Measurements from ENCODE around the gene THSD7B.

Gene THSD7B

DNA sequence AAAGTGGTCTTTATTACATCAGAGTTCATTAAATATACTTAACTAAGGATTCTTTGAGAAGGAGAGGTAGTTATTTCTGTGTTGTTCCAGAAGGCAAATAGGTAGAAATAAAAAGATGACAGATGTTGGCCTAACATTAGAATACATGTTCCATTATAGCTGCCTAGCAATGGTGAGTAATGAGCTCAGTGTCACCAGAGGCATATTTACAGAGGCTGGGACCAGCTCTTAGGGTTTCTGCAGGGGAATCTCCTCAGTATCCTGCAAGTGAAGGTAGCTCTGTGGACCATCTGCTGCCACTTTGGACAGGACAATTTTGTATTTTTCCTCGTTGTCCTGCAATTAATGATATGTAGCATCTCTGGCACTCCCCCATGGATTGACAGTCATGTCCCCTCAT, 416.0 kb downstream of the THSD7B start:
- Histone ChIP-seq H3K4me2 (no peak overlapping the region), H3K9ac (no peak overlapping the region), H3K4me3 (IDR thresholded peaks at IDR 0.05; ENCODE audit: insufficient read depth, low read depth, low read length) (no peak overlapping the region), H3K36me3 (ENCODE audit: insufficient read depth) (no peaks in the 10 kb centered on the region), H3K27me3 (ENCODE audit: insufficient read depth, low read depth) (no peaks in the 10 kb centered on the region), H3K79me2 (ENCODE audit: insufficient read depth, low read depth) (no peaks in the 10 kb centered on the region), H2AFZ (ENCODE audit: low read depth) (no peak overlapping the region), H3K27ac (no peak overlapping the region), H4K20me1 (ENCODE audit: insufficient read depth) (no peaks in the 10 kb centered on the region), H3K4me1 (ENCODE audit: low read depth, poor library complexity, severe bottlenecking) (no peaks in the 10 kb centered on the region)
- TF ChIP-seq, protein P1, sequence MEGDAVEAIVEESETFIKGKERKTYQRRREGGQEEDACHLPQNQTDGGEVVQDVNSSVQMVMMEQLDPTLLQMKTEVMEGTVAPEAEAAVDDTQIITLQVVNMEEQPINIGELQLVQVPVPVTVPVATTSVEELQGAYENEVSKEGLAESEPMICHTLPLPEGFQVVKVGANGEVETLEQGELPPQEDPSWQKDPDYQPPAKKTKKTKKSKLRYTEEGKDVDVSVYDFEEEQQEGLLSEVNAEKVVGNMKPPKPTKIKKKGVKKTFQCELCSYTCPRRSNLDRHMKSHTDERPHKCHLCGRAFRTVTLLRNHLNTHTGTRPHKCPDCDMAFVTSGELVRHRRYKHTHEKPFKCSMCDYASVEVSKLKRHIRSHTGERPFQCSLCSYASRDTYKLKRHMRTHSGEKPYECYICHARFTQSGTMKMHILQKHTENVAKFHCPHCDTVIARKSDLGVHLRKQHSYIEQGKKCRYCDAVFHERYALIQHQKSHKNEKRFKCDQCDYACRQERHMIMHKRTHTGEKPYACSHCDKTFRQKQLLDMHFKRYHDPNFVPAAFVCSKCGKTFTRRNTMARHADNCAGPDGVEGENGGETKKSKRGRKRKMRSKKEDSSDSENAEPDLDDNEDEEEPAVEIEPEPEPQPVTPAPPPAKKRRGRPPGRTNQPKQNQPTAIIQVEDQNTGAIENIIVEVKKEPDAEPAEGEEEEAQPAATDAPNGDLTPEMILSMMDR (conservative IDR thresholded peaks at IDR 0.05; ENCODE audit: low read depth, low read length): no peak

DNA sequence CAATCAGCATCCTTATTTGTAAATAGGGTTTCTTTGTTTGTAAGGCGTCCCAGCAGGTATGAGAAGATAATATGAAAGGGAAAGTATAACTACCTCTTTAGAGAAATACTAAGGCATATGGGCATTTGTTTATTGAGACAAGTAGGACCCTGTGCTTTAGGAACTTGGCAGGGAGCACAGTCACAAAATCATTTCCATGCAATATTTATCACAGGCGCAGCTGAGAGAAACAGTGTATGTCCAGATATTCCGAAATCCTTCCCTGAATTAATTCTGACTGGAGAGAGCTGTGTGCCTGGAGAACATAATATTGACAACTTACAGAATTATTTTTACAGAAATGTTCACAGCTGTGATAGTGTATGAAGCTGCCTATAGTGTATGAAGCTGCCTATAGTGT, 416.7 kb downstream of the THSD7B start:
- Histone ChIP-seq H3K4me3 (IDR thresholded peaks at IDR 0.05; ENCODE audit: insufficient read depth, low read depth, low read length) (no peak overlapping the region), H3K36me3 (ENCODE audit: insufficient read depth) (no peaks in the 10 kb centered on the region), H3K27me3 (ENCODE audit: insufficient read depth, low read depth) (no peaks in the 10 kb centered on the region), H3K9ac (no peak overlapping the region), H3K27ac (no peak overlapping the region), H4K20me1 (ENCODE audit: insufficient read depth) (no peaks in the 10 kb centered on the region), H3K79me2 (ENCODE audit: insufficient read depth, low read depth) (no peaks in the 10 kb centered on the region), H3K4me2 (no peak overlapping the region), H3K4me1 (ENCODE audit: low read depth, poor library complexity, severe bottlenecking) (no peaks in the 10 kb centered on the region), H2AFZ (ENCODE audit: low read depth) (no peak overlapping the region)
- TF ChIP-seq, protein P1 (conservative IDR thresholded peaks at IDR 0.05; ENCODE audit: low read depth, low read length): no peak

DNA sequence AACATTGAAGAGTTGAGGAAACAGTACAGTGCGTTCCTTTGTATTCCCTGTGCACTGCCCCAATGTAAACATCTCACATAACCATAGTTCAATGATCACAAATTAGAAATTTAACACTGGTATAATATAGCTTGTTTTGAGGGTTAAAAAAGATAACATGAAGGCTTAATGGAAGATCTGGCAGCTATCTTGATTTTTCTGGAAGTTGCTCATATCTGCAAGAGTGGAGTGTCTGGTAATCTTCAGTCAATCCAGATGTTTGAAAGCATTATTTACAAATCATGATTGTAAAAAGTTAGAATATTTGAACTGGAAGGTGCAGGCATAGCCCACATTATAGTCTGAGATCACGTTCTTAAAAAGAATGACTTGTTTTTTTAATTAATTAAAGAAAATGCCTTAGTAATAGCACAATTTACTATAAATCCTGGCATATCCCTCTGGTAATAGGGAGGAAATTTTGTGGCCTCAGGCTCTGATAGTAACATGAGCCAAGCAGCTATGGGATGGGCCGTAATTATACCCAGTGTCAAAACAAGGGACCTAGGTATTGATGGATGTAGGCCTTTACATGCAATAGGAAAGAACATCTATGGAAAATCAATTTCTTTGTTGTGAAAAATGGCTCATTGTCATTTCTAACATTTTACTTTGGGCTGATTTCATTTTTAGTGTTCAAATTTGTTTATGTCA, 418.0 kb downstream of the THSD7B start:
- TF ChIP-seq, protein P1 (conservative IDR thresholded peaks at IDR 0.05; ENCODE audit: low read depth, low read length): no peak

DNA sequence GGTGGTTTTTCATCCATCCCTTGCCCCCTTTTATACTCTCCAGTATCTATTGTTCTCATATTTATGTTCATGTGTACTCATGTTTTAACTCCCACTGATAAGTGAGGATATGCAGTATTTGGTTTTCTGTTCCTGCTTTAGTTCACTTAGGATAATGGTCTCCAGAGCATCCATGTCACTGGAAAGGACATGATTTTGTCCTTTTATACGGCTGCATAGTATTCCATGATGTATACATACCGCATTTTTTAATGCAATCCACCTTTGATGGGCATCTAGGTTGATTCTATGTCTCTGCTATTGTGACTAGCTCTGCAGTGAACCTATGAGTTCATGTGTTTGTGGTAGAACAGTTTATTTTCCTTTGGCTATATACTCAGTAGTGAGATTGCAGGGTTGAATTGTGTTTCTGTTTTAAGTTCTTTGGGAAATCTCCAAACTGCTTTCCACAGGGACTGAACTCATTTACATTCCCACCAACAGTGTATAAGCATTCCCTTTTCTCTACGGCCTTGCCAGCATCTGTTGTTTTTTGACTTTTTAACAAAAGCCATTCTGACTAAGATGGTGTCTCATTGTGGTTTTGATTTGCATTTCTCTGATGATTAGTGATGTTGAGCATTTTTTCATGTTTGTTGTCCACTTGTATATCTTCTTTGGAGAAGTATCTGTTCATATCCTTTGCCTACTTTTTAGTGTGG, 420.2 kb downstream of the THSD7B start:
- Histone ChIP-seq H2AFZ (ENCODE audit: low read depth) (no peak overlapping the region), H4K20me1 (ENCODE audit: insufficient read depth) (no peaks in the 10 kb centered on the region), H3K79me2 (ENCODE audit: insufficient read depth, low read depth) (no peaks in the 10 kb centered on the region), H3K4me2 (no peak overlapping the region), H3K36me3 (ENCODE audit: insufficient read depth) (no peaks in the 10 kb centered on the region), H3K4me1 (ENCODE audit: low read depth, poor library complexity, severe bottlenecking) (no peaks in the 10 kb centered on the region), H3K27me3 (ENCODE audit: insufficient read depth, low read depth) (no peaks in the 10 kb centered on the region), H3K9ac (no peak overlapping the region), H3K27ac (no peak overlapping the region), H3K4me3 (IDR thresholded peaks at IDR 0.05; ENCODE audit: insufficient read depth, low read depth, low read length) (no peak overlapping the region)
- TF ChIP-seq, protein P1 (conservative IDR thresholded peaks at IDR 0.05; ENCODE audit: low read depth, low read length): no peak

More for the DNA sequence above, 418.0 kb downstream of the THSD7B start:
- no peak overlapping the region for H3K4me3 ChIP-seq (IDR thresholded peaks at IDR 0.05; ENCODE audit: insufficient read depth, low read depth, low read length)
- no peaks in the 10 kb centered on the region for H3K27me3 ChIP-seq (ENCODE audit: insufficient read depth, low read depth)
- H3K79me2 ChIP-seq (ENCODE audit: insufficient read depth, low read depth): no peaks in the 10 kb centered on the region
- H3K4me1 ChIP-seq (ENCODE audit: low read depth, poor library complexity, severe bottlenecking): no peaks in the 10 kb centered on the region
- no peaks in the 10 kb centered on the region for H3K36me3 ChIP-seq (ENCODE audit: insufficient read depth)
- no peak overlapping the region for H3K9ac ChIP-seq
- H3K4me2 ChIP-seq: no peak overlapping the region
- no peak overlapping the region for H2AFZ ChIP-seq (ENCODE audit: low read depth)
- H4K20me1 ChIP-seq (ENCODE audit: insufficient read depth): no peaks in the 10 kb centered on the region
- H3K27ac ChIP-seq: no peak overlapping the region

Data from KMS-11 (cell line).